ENCODE data around the gene ITPR3. TPM values are rescaled to one million over a fixed set of nuclear protein-coding genes. Genes with fewer than 3 reads are reported as not detected.

The ITPR3 gene
- total and polyA plus RNA-seq, 4 donors, result 0.49 to 2.8 (median 0.71) TPM

DNA sequence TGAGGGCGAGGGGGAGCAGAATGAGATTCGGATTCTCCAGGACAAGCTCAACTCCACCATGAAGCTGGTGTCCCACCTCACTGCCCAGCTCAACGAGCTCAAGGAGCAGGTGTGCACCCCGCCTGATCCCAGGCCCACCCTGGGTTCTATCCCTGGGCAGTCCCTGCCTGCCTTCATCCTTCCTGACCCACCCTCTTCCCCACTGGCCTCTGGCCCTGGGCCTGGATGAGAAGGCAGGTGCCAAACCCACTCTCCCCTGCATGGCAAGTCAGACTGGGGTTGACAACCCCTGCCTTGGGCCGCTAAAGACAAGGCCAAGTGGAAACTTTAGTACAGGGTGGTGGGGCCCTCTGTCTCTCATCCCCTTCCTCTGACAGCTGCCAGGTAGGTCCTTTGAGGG lies 73.9 kb downstream of the ITPR3 start:
- 90% methylated on average over 5 of the region's 5 CpGs for WGBS
- no peak for DNase-seq (ENCODE audit: low spot score)
- no peak overlapping the region for H3K9ac ChIP-seq (ENCODE audit: low read depth in 1 of 2, low read length in 2 of 2)
- H3K27me3 ChIP-seq (ENCODE audit: control insufficient read depth in 4 of 4, insufficient read depth in 4 of 4, low read length in 3 of 4), result no peaks in the 10 kb centered on the region
- TF ChIP-seq, protein P1, sequence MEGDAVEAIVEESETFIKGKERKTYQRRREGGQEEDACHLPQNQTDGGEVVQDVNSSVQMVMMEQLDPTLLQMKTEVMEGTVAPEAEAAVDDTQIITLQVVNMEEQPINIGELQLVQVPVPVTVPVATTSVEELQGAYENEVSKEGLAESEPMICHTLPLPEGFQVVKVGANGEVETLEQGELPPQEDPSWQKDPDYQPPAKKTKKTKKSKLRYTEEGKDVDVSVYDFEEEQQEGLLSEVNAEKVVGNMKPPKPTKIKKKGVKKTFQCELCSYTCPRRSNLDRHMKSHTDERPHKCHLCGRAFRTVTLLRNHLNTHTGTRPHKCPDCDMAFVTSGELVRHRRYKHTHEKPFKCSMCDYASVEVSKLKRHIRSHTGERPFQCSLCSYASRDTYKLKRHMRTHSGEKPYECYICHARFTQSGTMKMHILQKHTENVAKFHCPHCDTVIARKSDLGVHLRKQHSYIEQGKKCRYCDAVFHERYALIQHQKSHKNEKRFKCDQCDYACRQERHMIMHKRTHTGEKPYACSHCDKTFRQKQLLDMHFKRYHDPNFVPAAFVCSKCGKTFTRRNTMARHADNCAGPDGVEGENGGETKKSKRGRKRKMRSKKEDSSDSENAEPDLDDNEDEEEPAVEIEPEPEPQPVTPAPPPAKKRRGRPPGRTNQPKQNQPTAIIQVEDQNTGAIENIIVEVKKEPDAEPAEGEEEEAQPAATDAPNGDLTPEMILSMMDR (IDR thresholded peaks at IDR 0.05; ENCODE audit: low read depth, low read length, missing input control), result no peak
- TF ChIP-seq, protein P2, sequence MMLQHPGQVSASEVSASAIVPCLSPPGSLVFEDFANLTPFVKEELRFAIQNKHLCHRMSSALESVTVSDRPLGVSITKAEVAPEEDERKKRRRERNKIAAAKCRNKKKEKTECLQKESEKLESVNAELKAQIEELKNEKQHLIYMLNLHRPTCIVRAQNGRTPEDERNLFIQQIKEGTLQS (IDR thresholded peaks at IDR 0.05), result no peak
- peak overlapping the region; percentile 30 to 33 for H3K27ac ChIP-seq (ENCODE audit: low read depth in 1 of 2, low read length in 2 of 2)
- no peaks in the 10 kb centered on the region for H3K9me3 ChIP-seq (ENCODE audit: control insufficient read depth in 4 of 4, low read length in 3 of 4)
- peaks cover 0 to 10% (median 0%) of the 10 kb centered on the region in 4 donors for H3K4me1 ChIP-seq (ENCODE audit: control insufficient read depth in 4 of 4, insufficient read depth in 4 of 4, low read length in 3 of 4)
- H3K4me3 ChIP-seq (ENCODE audit: low read depth in 1 of 3, low read length in 3 of 3), result no peak overlapping the region
- H3K36me3 ChIP-seq (ENCODE audit: control insufficient read depth in 4 of 4, insufficient read depth in 3 of 4, low read depth in 1 of 4, low read length in 3 of 4), result peaks cover 0 to 12% (median 4%) of the 10 kb centered on the region in 4 donors

DNA sequence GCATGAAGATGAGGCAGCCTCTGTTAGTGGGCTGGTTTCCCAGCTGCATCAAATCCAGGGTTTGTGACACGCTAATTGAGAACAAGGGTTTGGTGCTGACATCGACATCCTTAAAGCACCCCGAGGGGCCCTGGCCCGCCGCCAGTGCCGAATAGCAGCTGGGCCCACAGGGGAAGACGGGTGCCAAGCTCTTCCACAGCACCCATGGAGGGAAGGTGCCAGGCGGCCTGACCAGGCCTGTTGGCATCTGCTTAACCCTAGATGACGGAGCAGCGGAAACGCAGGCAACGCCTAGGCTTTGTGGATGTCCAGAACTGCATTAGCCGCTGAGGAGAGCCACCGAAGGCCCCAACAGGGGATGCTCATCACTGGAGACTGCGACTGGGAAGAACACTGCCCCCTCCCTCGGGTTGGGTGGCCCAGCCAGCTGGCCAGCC lies 74.3 kb downstream of the ITPR3 start:
- DNase-seq (ENCODE audit: low spot score), result no peak
- H3K4me3 ChIP-seq (ENCODE audit: low read depth in 1 of 3, low read length in 3 of 3), result no peak overlapping the region
- H3K9me3 ChIP-seq (ENCODE audit: control insufficient read depth in 4 of 4, low read length in 3 of 4), result no peaks in the 10 kb centered on the region
- H3K9ac ChIP-seq (ENCODE audit: low read depth in 1 of 2, low read length in 2 of 2), result no peak overlapping the region
- H3K36me3 ChIP-seq (ENCODE audit: control insufficient read depth in 4 of 4, insufficient read depth in 3 of 4, low read depth in 1 of 4, low read length in 3 of 4), result peaks cover 0 to 15% (median 5%) of the 10 kb centered on the region in 4 donors
- no peak overlapping the region for H3K27ac ChIP-seq (ENCODE audit: low read depth in 1 of 2, low read length in 2 of 2)
- H3K27me3 ChIP-seq (ENCODE audit: control insufficient read depth in 4 of 4, insufficient read depth in 4 of 4, low read length in 3 of 4), result no peaks in the 10 kb centered on the region
- H3K4me1 ChIP-seq (ENCODE audit: control insufficient read depth in 4 of 4, insufficient read depth in 4 of 4, low read length in 3 of 4), result peaks cover 0 to 10% (median 0%) of the 10 kb centered on the region in 4 donors
- no peak for TF ChIP-seq EGR1 (IDR thresholded peaks at IDR 0.05; ENCODE audit: low read depth in 2 of 2)
- no peak for TF ChIP-seq NR2F2 (IDR thresholded peaks at IDR 0.05)
- TF ChIP-seq, protein P2 (IDR thresholded peaks at IDR 0.05), result no peak
- no peak for TF ChIP-seq GABPA (IDR thresholded peaks at IDR 0.05 in 1 of 2, conservative IDR thresholded peaks at IDR 0.05 in 1 of 2)
- 89% methylated on average over 16 of the region's 16 CpGs for WGBS

DNA sequence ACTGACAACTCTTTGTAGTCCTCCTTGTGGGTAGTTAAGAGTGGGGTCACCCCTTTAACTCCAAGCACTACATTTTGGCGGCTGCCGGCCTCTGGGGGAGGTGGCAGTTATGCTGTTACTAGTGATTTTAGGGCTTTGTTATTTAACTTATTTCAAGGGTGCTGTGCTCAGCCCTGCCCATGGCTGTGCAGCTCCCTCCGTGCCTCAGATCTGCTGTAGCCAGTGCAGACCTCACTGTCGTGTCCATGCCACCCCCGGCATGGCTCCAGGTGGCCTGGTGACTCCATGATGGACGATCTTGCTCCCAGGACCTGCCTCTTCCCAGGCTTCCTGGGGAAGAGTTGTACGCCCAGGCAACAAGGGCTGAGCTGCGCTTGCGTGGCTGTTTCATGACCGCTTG lies 75.0 kb downstream of the ITPR3 start:
- H3K4me3 ChIP-seq (ENCODE audit: low read depth in 1 of 3, low read length in 3 of 3), result no peak overlapping the region
- H3K4me1 ChIP-seq (ENCODE audit: control insufficient read depth in 4 of 4, insufficient read depth in 4 of 4, low read length in 3 of 4), result peaks cover 0 to 10% (median 0%) of the 10 kb centered on the region in 4 donors
- no peak overlapping the region for H3K27ac ChIP-seq (ENCODE audit: low read depth in 1 of 2, low read length in 2 of 2)
- no peak overlapping the region for H3K9ac ChIP-seq (ENCODE audit: low read depth in 1 of 2, low read length in 2 of 2)
- DNase-seq (ENCODE audit: low spot score), result no peak
- WGBS, result 87% methylated on average over 10 of the region's 10 CpGs
- no peaks in the 10 kb centered on the region for H3K9me3 ChIP-seq (ENCODE audit: control insufficient read depth in 4 of 4, low read length in 3 of 4)
- no peaks in the 10 kb centered on the region for H3K27me3 ChIP-seq (ENCODE audit: control insufficient read depth in 4 of 4, insufficient read depth in 4 of 4, low read length in 3 of 4)
- TF ChIP-seq GABPA (IDR thresholded peaks at IDR 0.05 in 1 of 2, conservative IDR thresholded peaks at IDR 0.05 in 1 of 2) (no peak), RAD21 (IDR thresholded peaks at IDR 0.05) (no peak)
- H3K36me3 ChIP-seq (ENCODE audit: control insufficient read depth in 4 of 4, insufficient read depth in 3 of 4, low read depth in 1 of 4, low read length in 3 of 4), result peaks cover 0 to 15% (median 5%) of the 10 kb centered on the region in 4 donors

DNA sequence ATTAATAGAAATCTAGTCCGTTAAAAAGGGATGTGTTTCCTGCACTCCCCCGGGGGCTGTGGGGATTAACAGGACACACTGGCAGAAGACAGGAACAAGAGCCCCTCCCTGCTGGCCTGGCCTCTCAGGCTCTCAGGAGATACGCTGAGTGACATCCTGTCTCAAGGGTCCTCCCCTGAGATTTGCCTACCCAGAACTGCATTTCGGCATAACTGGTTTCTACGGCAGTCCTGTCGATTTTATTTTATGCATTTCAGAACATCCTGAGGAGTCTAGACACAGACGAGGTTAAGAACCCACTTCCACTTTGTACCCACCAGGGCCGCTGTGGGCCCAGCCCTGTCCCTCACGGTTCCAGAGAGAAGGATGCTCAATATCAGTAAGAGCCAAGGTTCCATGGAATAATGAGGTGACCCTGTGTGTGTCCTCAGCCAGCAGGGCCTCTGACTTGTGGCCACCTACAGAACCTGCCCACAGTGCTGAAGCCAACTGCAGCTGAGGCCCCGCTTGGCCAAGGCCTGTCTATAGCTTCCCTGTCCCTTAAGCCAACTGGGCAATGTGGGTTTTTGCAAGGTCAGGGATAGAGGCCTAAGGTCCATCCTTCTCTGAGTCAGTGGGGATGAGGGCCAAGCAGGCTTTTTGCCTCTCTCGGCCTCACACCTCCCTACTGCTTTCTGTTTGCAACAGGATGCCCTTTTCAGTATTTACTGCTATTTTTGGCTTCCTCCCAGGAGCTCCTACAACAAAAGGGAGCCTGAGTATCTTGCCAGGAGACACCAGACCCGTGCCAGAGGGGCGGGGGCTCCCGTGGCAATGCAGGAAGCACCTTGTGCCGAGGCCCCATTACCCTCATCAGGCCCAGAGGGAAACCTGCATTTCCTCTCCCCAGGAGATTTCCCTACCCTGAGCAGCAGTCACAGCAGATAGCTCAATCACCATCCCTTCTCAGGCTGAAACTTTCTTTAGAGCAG lies 75.7 kb downstream of the ITPR3 start:
- H3K4me1 ChIP-seq (ENCODE audit: control insufficient read depth in 4 of 4, insufficient read depth in 4 of 4, low read length in 3 of 4), result peaks cover 0 to 10% (median 0%) of the 10 kb centered on the region in 4 donors
- WGBS, result 65% methylated on average over 15 of the region's 15 CpGs
- no peaks in the 10 kb centered on the region for H3K27me3 ChIP-seq (ENCODE audit: control insufficient read depth in 4 of 4, insufficient read depth in 4 of 4, low read length in 3 of 4)
- H3K27ac ChIP-seq (ENCODE audit: low read depth in 1 of 2, low read length in 2 of 2), result peak overlapping the region; percentile 13 to 37
- H3K36me3 ChIP-seq (ENCODE audit: control insufficient read depth in 4 of 4, insufficient read depth in 3 of 4, low read depth in 1 of 4, low read length in 3 of 4), result peaks cover 0 to 15% (median 5%) of the 10 kb centered on the region in 4 donors
- TF ChIP-seq JUND (IDR thresholded peaks at IDR 0.05) (no peak), NR2F2 (IDR thresholded peaks at IDR 0.05) (peak; percentile 64), RAD21 (IDR thresholded peaks at IDR 0.05) (peak in 1 of 2 donors; percentile 4)
- no peak overlapping the region for H3K4me3 ChIP-seq (ENCODE audit: low read depth in 1 of 3, low read length in 3 of 3)
- H3K9ac ChIP-seq (ENCODE audit: low read depth in 1 of 2, low read length in 2 of 2), result no peak overlapping the region
- no peaks in the 10 kb centered on the region for H3K9me3 ChIP-seq (ENCODE audit: control insufficient read depth in 4 of 4, low read length in 3 of 4)
- DNase-seq (ENCODE audit: low spot score), result no peak
